SU-DHL-6 (cell line): ENCODE measurements around the gene STARD9.

Experiments
- CTCF ChIP-seq: fragments of 200-600 bp; sonication (generic); IDR thresholded peaks from one replicate; pipeline ENCODE4 v1.5.1; 2017; ENCODE audit warnings: antibody characterized with exemption, mild to moderate bottlenecking, low read length, moderate library complexity; ENCODE audit not compliant: insufficient read depth, poor library complexity, severe bottlenecking
- EZH2phosphoT487 ChIP-seq: fragments of 200-600 bp; sonication (generic), shearing (Covaris generic); conservative IDR thresholded peaks from 2 replicates; pipeline ENCODE4 v1.6.1; 2018; ENCODE audit warnings: mild to moderate bottlenecking, antibody characterized with exemption, low read length, moderate library complexity, mixed read lengths

GRCh38 chr15:42734076-42734672 lies 158.8 kb downstream of the STARD9 start:
- TF ChIP-seq CTCF (no peak), EZH2phosphoT487 (no peak)
